GM21526 (cell line): ENCODE measurements around the gene BTN3A1.
A peak's percentile ranks its signal among the peaks of the same experiment; 100 is the strongest.
"Not testable (repeated sequence)": the region's sequence is repeated elsewhere in the genome, so short reads cannot be mapped to it uniquely, and the experiment has no call there.

ENCODE experiments used
- ATAC-seq: cut with Tn5 transposase; IDR thresholded peaks from one replicate; pipeline ENCODE4 v1.9.1; 2021; ENCODE audit warnings: moderate library complexity; ENCODE audit not compliant: unreplicated experiment, low FRiP score

Gene BTN3A1

DNA sequence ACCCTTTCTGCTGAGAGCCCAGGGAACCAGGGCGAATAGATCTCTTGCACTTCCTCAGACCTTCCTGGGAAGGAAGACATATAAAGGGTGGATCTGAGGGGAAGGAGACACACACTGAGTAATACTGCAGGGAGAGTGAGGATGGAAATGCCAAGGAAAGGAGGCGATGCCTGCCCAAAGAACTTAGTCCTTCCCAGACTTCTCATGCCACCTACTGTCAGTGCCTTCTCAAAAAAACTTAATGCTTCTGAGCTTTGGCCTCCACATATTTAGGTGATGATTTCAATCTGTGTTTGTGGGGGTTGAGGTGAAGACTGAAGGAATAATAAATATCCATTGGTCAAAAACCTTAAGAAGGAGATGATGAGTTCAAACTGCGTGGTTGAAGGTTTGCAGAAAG is 9.7 kb downstream of the BTN3A1 start:
- ATAC-seq = no peak

DNA sequence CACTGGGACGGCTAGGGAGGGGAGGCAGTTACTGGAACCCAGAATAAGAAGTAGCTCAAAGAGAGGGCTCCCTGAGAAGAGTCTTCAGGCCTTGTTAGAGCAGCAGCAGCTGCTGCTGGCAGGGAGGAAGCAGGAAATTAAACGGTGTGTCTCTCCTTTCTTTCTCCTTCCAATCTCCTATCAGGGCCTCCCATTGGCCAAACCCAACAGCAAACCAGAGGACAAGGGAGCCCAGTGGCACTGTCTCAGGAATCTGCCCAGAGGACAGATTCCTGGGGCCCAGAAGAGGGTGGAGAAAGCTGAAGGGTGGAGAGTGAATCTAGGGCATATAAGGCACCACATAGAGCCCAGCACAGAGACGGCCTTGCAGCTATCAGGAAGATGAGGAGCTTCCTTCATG is 10.2 kb downstream of the BTN3A1 start:
- no peak for ATAC-seq

- ATAC-seq = no peak
Observed at GRCh38 chr6:26412954-26413353, 10.9 kb downstream of the BTN3A1 start.

GRCh38 chr6:26414281-26414680 is 12.2 kb downstream of the BTN3A1 start:
- ATAC-seq = no peak

DNA sequence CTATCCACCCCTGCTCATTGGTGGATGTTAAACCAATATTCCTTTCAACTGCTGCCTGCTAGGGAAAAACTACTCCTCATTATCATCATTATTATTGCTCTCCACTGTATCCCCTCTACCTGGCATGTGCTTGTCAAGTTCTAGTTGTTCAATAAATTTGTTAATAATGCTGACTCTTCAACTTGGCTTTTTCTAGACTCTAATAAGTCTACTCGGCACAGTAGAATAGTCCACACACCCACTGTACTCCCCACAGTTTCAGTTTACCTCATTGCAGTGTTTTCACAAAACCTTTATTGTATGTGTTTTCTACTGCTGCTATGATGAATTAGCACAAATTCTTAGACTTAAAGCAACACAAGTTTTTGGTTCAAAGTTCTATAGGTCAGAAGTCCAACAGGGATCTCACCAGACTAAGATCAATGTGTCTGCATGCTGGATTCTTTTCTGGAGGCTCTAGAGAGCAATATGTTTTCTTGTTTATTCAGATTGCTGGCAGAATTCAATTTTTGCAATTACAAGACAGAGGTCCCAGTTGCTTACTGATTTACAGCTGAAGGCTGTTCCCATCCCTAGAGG is 13.1 kb downstream of the BTN3A1 start:
- ATAC-seq = no peak

GRCh38 chr6:26415791-26416190 is 13.7 kb downstream of the BTN3A1 start:
- no peak for ATAC-seq

DNA sequence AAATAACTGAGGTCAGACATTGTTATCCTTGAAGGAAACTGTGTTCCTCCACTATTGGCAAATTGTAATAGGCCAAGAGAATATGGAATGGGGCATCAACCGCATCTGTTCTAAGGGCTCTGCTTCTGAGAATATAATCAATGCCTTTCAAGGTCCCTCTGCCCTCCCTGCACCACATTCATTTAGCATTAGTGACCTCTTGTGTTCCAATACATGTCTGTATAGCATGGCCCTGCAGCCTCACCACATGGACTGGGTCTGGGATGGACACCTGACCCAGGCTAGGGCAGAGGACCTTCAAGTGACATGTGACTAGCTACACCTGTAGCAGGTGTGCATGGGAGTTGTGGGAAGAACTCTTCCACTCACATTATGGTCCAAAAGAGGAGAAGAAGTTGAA is 14.2 kb downstream of the BTN3A1 start:
- ATAC-seq = no peak

GRCh38 chr6:26418077-26418476 is 16.0 kb downstream of the BTN3A1 start:
- ATAC-seq = not testable (repeated sequence)

DNA sequence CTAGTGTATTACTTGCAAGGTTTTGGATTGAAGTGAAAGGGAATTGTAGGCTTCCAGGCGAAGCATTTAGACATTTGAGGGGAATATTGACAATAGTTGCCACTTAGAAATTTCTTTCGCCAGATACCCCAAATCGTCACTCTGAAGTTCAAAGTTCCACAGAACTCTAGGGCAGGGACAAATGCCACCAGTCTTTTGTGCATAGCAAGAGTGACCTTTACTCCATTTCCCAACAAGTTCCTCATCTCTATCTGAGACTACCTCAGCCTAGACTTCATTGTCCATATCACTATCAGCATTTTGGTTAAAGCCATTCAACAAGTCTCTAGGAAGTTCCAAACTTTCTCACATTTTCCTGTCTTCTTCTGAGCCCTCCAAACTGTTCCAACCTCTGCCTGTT is 16.7 kb downstream of the BTN3A1 start:
- not testable (repeated sequence) for ATAC-seq

- ATAC-seq = no peak
Observed at GRCh38 chr6:26420688-26421171, 18.7 kb downstream of the BTN3A1 start.

DNA sequence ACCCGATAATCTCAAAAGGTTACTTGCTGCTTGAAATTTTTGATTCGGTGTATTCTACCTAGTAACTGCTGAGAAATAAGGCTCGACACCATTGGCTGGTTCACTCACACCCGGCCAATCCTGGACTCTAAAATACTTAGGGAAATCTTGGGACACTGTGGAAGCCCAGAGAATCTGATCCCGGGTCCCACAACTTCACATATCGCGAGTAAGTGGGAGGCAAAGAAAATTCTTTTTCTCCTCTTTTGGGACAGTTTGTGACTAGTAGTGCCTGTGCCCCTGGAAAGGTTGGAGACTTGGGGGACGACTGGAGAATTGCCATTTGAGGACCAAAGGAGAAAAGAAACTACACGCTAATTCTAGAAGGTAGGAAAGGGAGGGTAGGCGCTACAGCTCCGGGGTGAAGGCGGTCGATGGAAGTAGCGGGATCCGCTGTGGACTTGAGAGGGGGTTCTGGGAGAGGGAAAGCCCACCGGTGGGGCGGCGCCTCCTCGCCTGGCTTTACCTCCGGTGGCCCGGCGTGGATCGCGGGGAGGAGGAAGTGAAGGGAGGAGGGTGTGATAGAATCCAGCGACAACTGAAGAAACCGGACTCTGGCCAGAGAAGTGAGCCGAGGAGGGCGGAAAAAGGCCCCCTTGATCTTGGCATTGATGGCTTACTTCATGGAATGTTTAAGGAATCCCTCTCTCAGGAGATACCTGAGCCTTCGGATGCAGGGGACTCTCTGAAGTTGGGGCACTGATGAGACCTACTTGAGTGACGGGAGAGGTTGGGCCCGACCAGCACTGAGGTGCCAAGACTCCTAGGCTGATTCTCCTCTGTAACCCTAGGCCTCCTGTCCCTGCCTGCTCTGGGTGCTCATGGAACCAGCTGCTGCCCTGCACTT is 19.4 kb downstream of the BTN3A1 start:
- peak; percentile 83 for ATAC-seq

DNA sequence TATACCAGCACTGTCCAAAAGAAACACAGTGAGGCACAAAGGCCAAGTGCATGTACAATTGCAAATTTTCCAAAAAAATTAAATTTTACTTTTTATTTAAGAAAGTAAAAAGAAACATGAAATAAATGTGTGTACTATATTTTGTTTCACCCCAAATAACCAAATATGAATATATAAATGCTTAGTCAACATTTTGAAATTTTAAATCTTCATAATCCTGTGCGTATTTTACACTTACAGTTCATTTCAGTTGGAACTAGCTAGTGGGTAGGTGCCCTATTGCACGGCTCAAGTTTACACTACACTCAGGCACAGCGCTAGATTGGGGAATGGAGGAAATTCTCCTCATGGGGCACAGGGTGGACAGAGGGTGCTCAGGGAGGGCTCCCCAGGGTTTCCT is 20.3 kb downstream of the BTN3A1 start:
- ATAC-seq = no peak

GRCh38 chr6:26426691-26427450 is 24.8 kb downstream of the BTN3A1 start:
- ATAC-seq = no peak

GRCh38 chr6:26427451-26427809 is 25.4 kb downstream of the BTN3A1 start:
- no peak for ATAC-seq

GRCh38 chr6:26428206-26428605 is 26.1 kb downstream of the BTN3A1 start:
- no peak for ATAC-seq

- no peak for ATAC-seq
Observed at GRCh38 chr6:26430787-26431186, 28.7 kb downstream of the BTN3A1 start.

GRCh38 chr6:26431258-26432172 is 29.4 kb downstream of the BTN3A1 start:
- no peak for ATAC-seq

DNA sequence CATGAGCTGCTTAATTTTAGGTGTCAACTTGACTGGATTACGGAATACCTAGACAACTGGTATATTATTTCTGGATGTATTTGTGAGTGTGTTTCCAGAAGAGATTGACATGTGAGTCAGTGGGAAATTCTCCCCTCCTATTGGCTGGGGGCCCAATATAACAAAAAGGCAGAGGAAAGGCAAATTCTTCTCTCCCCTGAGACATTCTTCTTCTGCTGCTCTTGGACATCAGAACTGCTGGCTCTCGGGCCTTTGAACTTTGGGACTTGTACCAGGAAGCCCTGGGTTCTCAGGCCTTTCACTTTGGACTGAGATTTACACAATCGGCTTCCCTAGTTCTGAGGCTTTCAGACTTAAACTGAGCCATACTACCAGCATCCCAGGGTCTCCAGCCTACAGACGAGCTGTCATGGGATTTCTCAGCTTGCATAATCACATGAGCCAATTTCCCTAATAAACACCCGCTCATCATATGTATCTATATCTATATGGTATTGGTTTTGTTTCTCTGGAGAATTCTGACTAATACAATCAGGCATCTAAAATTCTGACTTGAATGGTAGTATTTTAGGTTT is 30.6 kb downstream of the BTN3A1 start:
- no peak for ATAC-seq

- ATAC-seq = not testable (repeated sequence)
Observed at GRCh38 chr6:26433680-26434079, 31.6 kb downstream of the BTN3A1 start.

DNA sequence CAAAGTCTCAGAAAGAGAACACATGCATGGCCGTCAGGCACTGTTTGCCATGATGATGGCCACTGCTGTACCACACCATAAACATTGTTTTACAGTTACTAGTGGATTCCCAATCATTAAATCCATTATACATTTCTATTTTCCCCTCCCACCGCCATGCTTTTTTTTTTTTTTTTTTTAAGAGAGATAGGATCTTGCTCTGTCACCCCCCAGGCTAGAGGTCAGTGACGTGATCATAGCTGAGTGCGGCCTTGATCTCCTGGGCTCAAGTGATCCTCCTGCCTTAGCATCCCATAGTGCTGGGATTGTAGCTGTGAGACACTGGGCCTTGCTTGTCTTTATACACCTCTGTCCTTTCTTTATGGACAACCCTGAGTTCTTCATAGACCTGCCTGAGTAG is 33.9 kb downstream of the BTN3A1 start:
- ATAC-seq = no peak
